SU-DHL-6 (cell line): ENCODE data around the gene NUP62CL.
"Not testable (repeated sequence)": the region's sequence is repeated elsewhere in the genome, so short reads cannot be mapped to it uniquely, and the experiment has no call there.

Source experiments
- H2AFZ ChIP-seq: fragments of 200-600 bp; sonication (generic); 2 replicates; pipeline ENCODE4 v1.6.1; 2014; ENCODE audit warnings: low read depth, mild to moderate bottlenecking, moderate library complexity, mixed read lengths, antibody characterized with exemption, low read length; ENCODE audit not compliant: severe bottlenecking
- H3F3A ChIP-seq: fragments of 200-600 bp; shearing (Covaris generic); 2 replicates; pipeline ENCODE4 v1.6.0; 2016; ENCODE audit warnings: antibody characterized with exemption, mild to moderate bottlenecking; ENCODE audit not compliant: insufficient read depth
- H3K27ac ChIP-seq: fragments of 200-600 bp; sonication (generic); 2 replicates; pipeline ENCODE4 v1.5.1; 2016; ENCODE audit warnings: low read depth, mild to moderate bottlenecking, low read length, moderate library complexity, mixed read lengths
- H3K27me3 ChIP-seq: fragments of 200-600 bp; sonication (generic), shearing (Covaris generic); 2 replicates; pipeline ENCODE4 v1.6.0; 2014; ENCODE audit warnings: mild to moderate bottlenecking, low read length
- H3K36me3 ChIP-seq: fragments of 200-600 bp; sonication (generic); 2 replicates; pipeline ENCODE4 v1.6.1; 2014; ENCODE audit warnings: mild to moderate bottlenecking, low read length, mixed read lengths
- H3K4me2 ChIP-seq: fragments of 300-600, 200-600 bp; shearing (Covaris generic), sonication (generic); 2 replicates; pipeline ENCODE4 v1.6.0; 2014; ENCODE audit warnings: low read length, low read depth, mild to moderate bottlenecking; ENCODE audit not compliant: poor library complexity, severe bottlenecking
- H3K4me3 ChIP-seq: fragments of 200-600 bp; sonication (generic); 2 replicates; pipeline ENCODE4 v1.5.1; 2014; ENCODE audit warnings: antibody characterized with exemption, low read length, mild to moderate bottlenecking, mixed read lengths; ENCODE audit not compliant: insufficient read depth, poor library complexity, severe bottlenecking
- H3K79me2 ChIP-seq: fragments of 200-600 bp; sonication (generic); 2 replicates; pipeline ENCODE4 v1.6.1; 2014; ENCODE audit warnings: mild to moderate bottlenecking, low read length, moderate library complexity; ENCODE audit not compliant: insufficient read depth
- H3K9ac ChIP-seq: fragments of 200-600 bp; sonication (generic); 2 replicates; pipeline ENCODE4 v1.7.0; 2014; ENCODE audit warnings: mild to moderate bottlenecking, low read length
- H3K9me2 ChIP-seq: fragments of 200-600 bp; sonication (generic); replicated peaks from 2 replicates; pipeline ENCODE4 v1.6.1; 2014; ENCODE audit warnings: low read length; ENCODE audit not compliant: insufficient read depth
- H3K9me3 ChIP-seq: fragments of 200-600 bp; sonication (generic); 2 replicates; pipeline ENCODE4 v1.6.1; 2014; ENCODE audit warnings: low read length, mixed read lengths; ENCODE audit not compliant: insufficient read depth
- H4K20me1 ChIP-seq: fragments of 200-600 bp; sonication (generic); 2 replicates; pipeline ENCODE4 v1.6.1; 2014; ENCODE audit warnings: low read depth, mild to moderate bottlenecking, antibody characterized with exemption, low read length, moderate library complexity, mixed read lengths
- CTCF ChIP-seq: fragments of 200-600 bp; sonication (generic); IDR thresholded peaks from one replicate; pipeline ENCODE4 v1.5.1; 2017; ENCODE audit warnings: antibody characterized with exemption, mild to moderate bottlenecking, low read length, moderate library complexity; ENCODE audit not compliant: insufficient read depth, poor library complexity, severe bottlenecking
- EZH2phosphoT487 ChIP-seq: fragments of 200-600 bp; sonication (generic), shearing (Covaris generic); conservative IDR thresholded peaks from 2 replicates; pipeline ENCODE4 v1.6.1; 2018; ENCODE audit warnings: mild to moderate bottlenecking, antibody characterized with exemption, low read length, moderate library complexity, mixed read lengths

Gene NUP62CL

DNA sequence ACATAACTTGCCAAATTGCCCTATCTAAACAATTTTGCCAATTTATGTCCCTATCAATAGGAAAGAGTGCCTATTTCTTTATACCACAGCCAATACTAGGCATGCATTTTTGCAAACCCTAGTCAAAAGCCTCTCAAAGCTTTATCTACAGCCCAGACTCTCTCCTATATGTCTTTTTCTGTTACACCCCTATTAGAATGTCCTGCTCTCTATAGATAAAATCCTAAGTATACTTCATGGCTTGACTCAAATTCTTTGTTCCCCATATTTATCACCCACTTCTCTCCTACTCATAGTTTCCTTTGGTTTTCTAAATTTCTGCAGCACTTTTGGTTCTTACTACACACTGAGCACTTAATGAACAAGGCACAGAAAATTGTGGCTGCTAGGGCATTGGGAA, 38.0 kb downstream of the NUP62CL start:
- TF ChIP-seq CTCF (no peak), EZH2phosphoT487 (no peak)
- H3K36me3 ChIP-seq = no peaks in the 10 kb centered on the region

GRCh38 chrX:107167163-107167921, 38.9 kb downstream of the NUP62CL start:
- no peaks in the 10 kb centered on the region for H4K20me1 ChIP-seq
- H3K4me2 ChIP-seq = no peak overlapping the region
- no peak overlapping the region for H3K9ac ChIP-seq
- no peaks in the 10 kb centered on the region for H3F3A ChIP-seq
- no peaks in the 10 kb centered on the region for H3K36me3 ChIP-seq
- no peak for TF ChIP-seq CTCF
- no peak for TF ChIP-seq EZH2phosphoT487
- no peak overlapping the region for H3K4me3 ChIP-seq
- H3K9me3 ChIP-seq = no peaks in the 10 kb centered on the region
- H3K27me3 ChIP-seq = no peaks in the 10 kb centered on the region
- H3K79me2 ChIP-seq = no peaks in the 10 kb centered on the region
- H3K9me2 ChIP-seq = no peaks in the 10 kb centered on the region
- no peak overlapping the region for H2AFZ ChIP-seq
- H3K27ac ChIP-seq = no peak overlapping the region

More for the DNA sequence above, 38.0 kb downstream of the NUP62CL start:
- H3K27ac ChIP-seq = no peak overlapping the region
- H2AFZ ChIP-seq = no peak overlapping the region
- no peaks in the 10 kb centered on the region for H3K9me2 ChIP-seq
- no peaks in the 10 kb centered on the region for H3F3A ChIP-seq
- no peaks in the 10 kb centered on the region for H4K20me1 ChIP-seq
- no peak overlapping the region for H3K9ac ChIP-seq
- H3K4me3 ChIP-seq = no peak overlapping the region
- no peaks in the 10 kb centered on the region for H3K9me3 ChIP-seq
- no peaks in the 10 kb centered on the region for H3K79me2 ChIP-seq
- H3K4me2 ChIP-seq = no peak overlapping the region
- H3K27me3 ChIP-seq = no peaks in the 10 kb centered on the region

GRCh38 chrX:107157618-107158017, 48.6 kb downstream of the NUP62CL start:
- H3K27me3 ChIP-seq, H3K9me3 ChIP-seq, H3K4me3 ChIP-seq, H3K9ac ChIP-seq, H3K79me2 ChIP-seq, H3K4me2 ChIP-seq, H3K27ac ChIP-seq, H3K9me2 ChIP-seq, H3K36me3 ChIP-seq, H3F3A ChIP-seq, H4K20me1 ChIP-seq, H2AFZ ChIP-seq: not testable (repeated sequence)

GRCh38 chrX:107155621-107156430, 50.4 kb downstream of the NUP62CL start:
- not testable (repeated sequence) for H3K4me2 ChIP-seq

More at GRCh38 chrX:107155621-107156430, 50.4 kb downstream of the NUP62CL start:
- not testable (repeated sequence) for H3F3A ChIP-seq, H3K4me3 ChIP-seq, H3K27me3 ChIP-seq, H3K9ac ChIP-seq, H4K20me1 ChIP-seq, H2AFZ ChIP-seq, H3K9me2 ChIP-seq, H3K79me2 ChIP-seq, H3K36me3 ChIP-seq, H3K27ac ChIP-seq, H3K9me3 ChIP-seq
